EH (cell line): Measurements from ENCODE around the gene ACP3.

Experiments used
- DNase-seq: peaks from one replicate; pipeline ENCODE4 v3.0.0-alpha.2; 2015; ENCODE audit warnings: low read depth

The ACP3 gene

DNA sequence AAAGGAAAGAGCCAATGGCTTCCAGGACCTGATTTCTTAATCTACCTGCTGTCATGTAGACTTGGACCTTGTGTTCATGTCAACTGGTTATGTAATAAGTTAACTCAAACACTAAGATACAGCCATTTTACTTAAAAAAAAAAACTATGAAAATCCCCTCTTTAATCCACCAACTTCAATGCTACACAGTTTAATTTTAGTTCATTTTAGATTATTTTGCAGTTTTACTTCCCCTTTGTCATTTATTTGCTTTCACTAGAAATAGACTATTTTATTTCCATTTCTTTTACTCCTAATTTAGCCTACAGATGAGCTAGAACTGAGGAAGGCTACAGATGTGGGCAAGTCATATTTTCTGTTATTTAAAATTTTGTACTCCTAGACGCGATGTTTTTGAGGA lies 89.4 kb downstream of the ACP3 start:
- DNase-seq: no peak

DNA sequence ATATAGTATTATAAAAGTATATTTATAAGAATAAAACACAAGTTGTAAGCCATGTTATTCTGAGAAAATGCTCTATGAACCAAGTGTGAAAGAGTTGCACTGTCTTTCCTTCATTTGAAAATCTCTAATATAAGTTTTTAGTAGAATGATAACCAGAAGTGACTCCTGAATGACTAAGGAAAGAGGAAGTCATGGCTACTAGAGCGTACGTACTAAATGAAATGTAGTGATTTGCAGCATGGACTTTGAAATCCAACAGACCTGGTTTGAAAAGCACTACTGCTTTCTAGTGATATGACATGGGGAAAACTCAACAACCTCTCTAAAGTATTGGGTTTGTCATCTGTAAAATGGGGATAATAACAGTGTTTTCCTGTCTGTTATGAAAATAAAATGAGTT lies 89.8 kb downstream of the ACP3 start:
- no peak for DNase-seq
